ENCODE measurements around the gene CTSF. TPM values are rescaled to one million over a fixed set of nuclear protein-coding genes. Genes with fewer than 3 reads are reported as not detected.

Gene CTSF
- total RNA-seq, 1 donor from 2014 or later: 0.73 TPM

- Mint-ChIP-seq H3K27me3 (ENCODE audit: insufficient read depth) (peaks cover 14% of the 10 kb centered on the region), H3K4me1 (ENCODE audit: low read depth) (no peaks in the 10 kb centered on the region), H3K27ac (no peak overlapping the region), H3K9me3 (no peaks in the 10 kb centered on the region), H3K36me3 (ENCODE audit: low read depth) (no peaks in the 10 kb centered on the region), H3K4me3 (no peak overlapping the region)
- no peak for DNase-seq (ENCODE audit: low spot score)
- intact Hi-C loops (cut with micrococcal nuclease): no loop called here
These were observed 6.5 kb downstream of the CTSF start for GRCh38 chr11:66561975-66562248.

DNA sequence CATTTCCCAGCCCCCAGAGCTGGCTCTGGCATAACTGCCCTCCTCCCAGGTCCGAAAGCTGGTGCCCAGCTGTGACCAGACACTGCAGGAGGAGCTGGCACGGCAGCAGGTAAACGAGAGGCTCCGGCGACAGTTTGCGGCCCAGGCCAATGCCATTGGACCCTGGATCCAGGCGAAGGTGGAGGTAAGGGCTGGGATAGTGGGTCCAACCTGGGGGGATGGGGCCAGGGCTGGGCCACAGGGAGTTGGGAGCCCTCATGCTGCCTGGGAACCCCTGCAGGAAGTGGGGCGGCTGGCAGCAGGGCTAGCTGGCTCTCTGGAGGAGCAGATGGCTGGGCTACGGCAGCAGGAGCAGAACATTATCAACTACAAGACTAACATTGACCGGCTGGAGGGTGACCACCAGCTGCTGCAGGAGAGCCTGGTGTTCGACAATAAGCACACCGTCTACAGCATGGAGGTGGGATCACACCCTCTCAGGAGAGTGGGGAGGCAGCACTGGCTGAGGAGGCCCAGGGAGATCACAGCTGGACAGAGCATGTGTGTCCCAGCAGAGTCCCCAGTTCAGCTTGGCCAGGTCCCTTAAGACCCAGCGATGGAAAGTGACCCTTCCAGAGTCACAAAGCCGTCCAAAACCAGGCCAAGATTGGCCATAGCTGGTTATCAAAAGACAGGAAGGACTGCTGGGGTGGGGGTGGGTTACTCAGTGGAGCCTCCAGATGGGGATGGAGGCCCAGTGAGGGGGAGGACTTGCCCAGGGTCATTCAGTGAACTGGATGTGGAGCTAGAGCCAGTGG, 7.0 kb downstream of the CTSF start:
- Mint-ChIP-seq H3K36me3 (ENCODE audit: low read depth) (no peaks in the 10 kb centered on the region), H3K27ac (no peak overlapping the region), H3K9me3 (no peaks in the 10 kb centered on the region), H3K4me3 (no peak overlapping the region), H3K27me3 (ENCODE audit: insufficient read depth) (peaks cover 14% of the 10 kb centered on the region), H3K4me1 (ENCODE audit: low read depth) (no peaks in the 10 kb centered on the region)
- no peak for DNase-seq (ENCODE audit: low spot score)
- intact Hi-C loops (cut with micrococcal nuclease): no loop called here

- no peak for DNase-seq (ENCODE audit: low spot score)
- peaks cover 11% of the 10 kb centered on the region for H3K27me3 Mint-ChIP-seq (ENCODE audit: insufficient read depth)
- no peak overlapping the region for H3K4me3 Mint-ChIP-seq
- no peaks in the 10 kb centered on the region for H3K9me3 Mint-ChIP-seq
- H3K27ac Mint-ChIP-seq: no peak overlapping the region
- no peaks in the 10 kb centered on the region for H3K36me3 Mint-ChIP-seq (ENCODE audit: low read depth)
- intact Hi-C loops (cut with micrococcal nuclease): loop anchor here (1.0 kb wide), 1 partner anchor 14 kb away; the partner anchor contains the start of genes ACTN3 and ZDHHC24
- H3K4me1 Mint-ChIP-seq (ENCODE audit: low read depth): no peaks in the 10 kb centered on the region
These were observed 8.3 kb downstream of the CTSF start for GRCh38 chr11:66559866-66560676.

- Mint-ChIP-seq H3K4me3 (no peak overlapping the region), H3K9me3 (no peaks in the 10 kb centered on the region), H3K4me1 (ENCODE audit: low read depth) (no peaks in the 10 kb centered on the region), H3K27ac (no peak overlapping the region), H3K36me3 (ENCODE audit: low read depth) (no peaks in the 10 kb centered on the region), H3K27me3 (ENCODE audit: insufficient read depth) (peaks cover 11% of the 10 kb centered on the region)
- intact Hi-C loops (cut with micrococcal nuclease): loop anchor here (1.0 kb wide), 1 partner anchor 13 kb away; the partner anchor contains the start of genes ACTN3 and ZDHHC24
- no peak for DNase-seq (ENCODE audit: low spot score)
These were observed 9.1 kb downstream of the CTSF start for GRCh38 chr11:66559142-66559865.

DNA sequence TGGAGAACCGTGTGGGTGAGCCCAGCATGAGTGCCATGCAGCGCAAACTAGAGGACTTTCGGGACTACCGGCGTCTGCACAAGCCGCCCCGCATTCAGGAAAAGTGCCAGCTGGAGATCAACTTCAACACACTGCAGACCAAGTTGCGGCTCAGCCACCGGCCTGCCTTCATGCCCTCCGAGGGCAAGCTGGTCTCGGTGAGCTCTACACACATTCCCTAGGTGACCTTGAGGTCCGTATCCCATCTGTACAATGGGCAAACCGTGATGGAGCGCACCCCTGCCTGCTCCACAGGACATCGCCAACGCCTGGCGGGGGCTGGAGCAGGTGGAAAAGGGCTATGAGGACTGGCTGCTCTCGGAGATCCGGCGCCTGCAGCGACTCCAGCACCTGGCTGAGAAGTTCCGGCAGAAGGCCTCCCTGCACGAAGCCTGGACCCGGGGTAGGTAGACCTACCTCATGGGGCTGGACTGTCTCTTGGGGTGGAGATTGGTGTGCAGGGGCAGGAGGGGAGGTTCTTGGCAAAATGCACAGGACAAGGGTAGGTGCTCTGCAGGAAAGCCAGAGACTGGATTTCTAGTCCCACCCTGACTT, 10.6 kb downstream of the CTSF start:
- H3K4me3 Mint-ChIP-seq: no peak overlapping the region
- no peaks in the 10 kb centered on the region for H3K4me1 Mint-ChIP-seq (ENCODE audit: low read depth)
- no peak for DNase-seq (ENCODE audit: low spot score)
- no peak overlapping the region for H3K27ac Mint-ChIP-seq
- intact Hi-C loops (cut with micrococcal nuclease): no loop called here
- no peaks in the 10 kb centered on the region for H3K9me3 Mint-ChIP-seq
- H3K36me3 Mint-ChIP-seq (ENCODE audit: low read depth): no peaks in the 10 kb centered on the region
- peaks cover 11% of the 10 kb centered on the region for H3K27me3 Mint-ChIP-seq (ENCODE audit: insufficient read depth)

GRCh38 chr11:66556086-66556485, 12.3 kb downstream of the CTSF start:
- Mint-ChIP-seq H3K4me3 (no peak overlapping the region), H3K9me3 (no peaks in the 10 kb centered on the region)

DNA sequence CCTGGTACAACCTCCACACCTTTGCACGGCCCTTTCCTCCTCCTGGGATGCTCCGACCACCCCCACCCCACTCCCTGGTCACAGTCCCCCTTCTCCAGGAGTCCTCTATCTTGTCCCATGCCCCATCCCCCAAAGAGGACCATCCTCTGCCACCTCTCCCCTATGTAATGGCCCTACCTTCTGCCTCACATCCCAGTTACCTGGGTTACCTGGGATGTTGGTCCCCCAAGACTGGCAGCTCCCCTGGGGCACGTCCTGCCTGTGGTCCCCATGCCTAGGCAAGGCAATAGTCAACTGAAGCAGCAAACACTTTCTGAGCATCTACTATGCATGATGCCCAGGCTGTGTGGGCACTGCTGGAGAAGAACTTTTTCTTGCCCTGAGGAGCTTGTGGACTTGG, 13.0 kb downstream of the CTSF start:
- Mint-ChIP-seq H3K27ac (no peak overlapping the region), H3K4me3 (no peak overlapping the region), H3K9me3 (no peaks in the 10 kb centered on the region), H3K4me1 (ENCODE audit: low read depth) (no peaks in the 10 kb centered on the region), H3K36me3 (ENCODE audit: low read depth) (no peaks in the 10 kb centered on the region), H3K27me3 (ENCODE audit: insufficient read depth) (peaks cover 11% of the 10 kb centered on the region)
- DNase-seq (ENCODE audit: low spot score): no peak
- intact Hi-C loops (cut with micrococcal nuclease): no loop called here

More at GRCh38 chr11:66556086-66556485, 12.3 kb downstream of the CTSF start:
- no peak for DNase-seq (ENCODE audit: low spot score)
- H3K4me1 Mint-ChIP-seq (ENCODE audit: low read depth): no peaks in the 10 kb centered on the region
- H3K27ac Mint-ChIP-seq: no peak overlapping the region
- peaks cover 11% of the 10 kb centered on the region for H3K27me3 Mint-ChIP-seq (ENCODE audit: insufficient read depth)
- H3K36me3 Mint-ChIP-seq (ENCODE audit: low read depth): no peaks in the 10 kb centered on the region
- intact Hi-C loops (cut with micrococcal nuclease): no loop called here

- H3K4me1 Mint-ChIP-seq (ENCODE audit: low read depth): no peaks in the 10 kb centered on the region
- no peak for DNase-seq (ENCODE audit: low spot score)
These were observed 13.8 kb downstream of the CTSF start for GRCh38 chr11:66554602-66555001.

GRCh38 chr11:66550887-66551286, 17.5 kb downstream of the CTSF start:
- intact Hi-C loops (cut with micrococcal nuclease): no loop called here
- Mint-ChIP-seq H3K27ac (no peak overlapping the region), H3K9me3 (no peaks in the 10 kb centered on the region), H3K4me3 (no peak overlapping the region), H3K36me3 (ENCODE audit: low read depth) (no peaks in the 10 kb centered on the region), H3K27me3 (ENCODE audit: insufficient read depth) (peaks cover 14% of the 10 kb centered on the region), H3K4me1 (ENCODE audit: low read depth) (no peaks in the 10 kb centered on the region)
- DNase-seq (ENCODE audit: low spot score): no peak

More at GRCh38 chr11:66554602-66555001, 13.8 kb downstream of the CTSF start:
- Mint-ChIP-seq H3K4me3 (no peak overlapping the region), H3K36me3 (ENCODE audit: low read depth) (no peaks in the 10 kb centered on the region), H3K27me3 (ENCODE audit: insufficient read depth) (peaks cover 14% of the 10 kb centered on the region), H3K9me3 (no peaks in the 10 kb centered on the region), H3K27ac (no peak overlapping the region)
- intact Hi-C loops (cut with micrococcal nuclease): no loop called here

- no peak overlapping the region for H3K27ac Mint-ChIP-seq
- H3K27me3 Mint-ChIP-seq (ENCODE audit: insufficient read depth): peaks cover 10% of the 10 kb centered on the region
- H3K36me3 Mint-ChIP-seq (ENCODE audit: low read depth): no peaks in the 10 kb centered on the region
- DNase-seq (ENCODE audit: low spot score): no peak
- intact Hi-C loops (cut with micrococcal nuclease): no loop called here
- H3K4me3 Mint-ChIP-seq: no peak overlapping the region
- H3K4me1 Mint-ChIP-seq (ENCODE audit: low read depth): peaks cover 5% of the 10 kb centered on the region
- no peaks in the 10 kb centered on the region for H3K9me3 Mint-ChIP-seq
These were observed 18.7 kb downstream of the CTSF start for GRCh38 chr11:66549696-66550095.

- peaks cover 11% of the 10 kb centered on the region for H3K4me1 Mint-ChIP-seq (ENCODE audit: low read depth)
- no peak overlapping the region for H3K27ac Mint-ChIP-seq
- H3K27me3 Mint-ChIP-seq (ENCODE audit: insufficient read depth): peaks cover 10% of the 10 kb centered on the region
- intact Hi-C loops (cut with micrococcal nuclease): no loop called here
- H3K4me3 Mint-ChIP-seq: no peak overlapping the region
- no peak for DNase-seq (ENCODE audit: low spot score)
- no peaks in the 10 kb centered on the region for H3K9me3 Mint-ChIP-seq
- no peaks in the 10 kb centered on the region for H3K36me3 Mint-ChIP-seq (ENCODE audit: low read depth)
These were observed 19.4 kb downstream of the CTSF start for GRCh38 chr11:66548774-66549630.

- H3K4me3 Mint-ChIP-seq: peak overlapping the region; percentile 45
- no peaks in the 10 kb centered on the region for H3K9me3 Mint-ChIP-seq
- no peak for DNase-seq (ENCODE audit: low spot score)
- intact Hi-C loops (cut with micrococcal nuclease): no loop called here
- H3K4me1 Mint-ChIP-seq (ENCODE audit: low read depth): peaks cover 18% of the 10 kb centered on the region
- H3K36me3 Mint-ChIP-seq (ENCODE audit: low read depth): peaks cover 3% of the 10 kb centered on the region
- peaks cover 10% of the 10 kb centered on the region for H3K27me3 Mint-ChIP-seq (ENCODE audit: insufficient read depth)
- no peak overlapping the region for H3K27ac Mint-ChIP-seq
These were observed 20.4 kb downstream of the CTSF start for GRCh38 chr11:66548041-66548440.
